ENCODE data around the gene CEP85.
"Not testable (repeated sequence)": the region's sequence is repeated elsewhere in the genome, so short reads cannot be mapped to it uniquely, and the experiment has no call there.

Gene CEP85

DNA sequence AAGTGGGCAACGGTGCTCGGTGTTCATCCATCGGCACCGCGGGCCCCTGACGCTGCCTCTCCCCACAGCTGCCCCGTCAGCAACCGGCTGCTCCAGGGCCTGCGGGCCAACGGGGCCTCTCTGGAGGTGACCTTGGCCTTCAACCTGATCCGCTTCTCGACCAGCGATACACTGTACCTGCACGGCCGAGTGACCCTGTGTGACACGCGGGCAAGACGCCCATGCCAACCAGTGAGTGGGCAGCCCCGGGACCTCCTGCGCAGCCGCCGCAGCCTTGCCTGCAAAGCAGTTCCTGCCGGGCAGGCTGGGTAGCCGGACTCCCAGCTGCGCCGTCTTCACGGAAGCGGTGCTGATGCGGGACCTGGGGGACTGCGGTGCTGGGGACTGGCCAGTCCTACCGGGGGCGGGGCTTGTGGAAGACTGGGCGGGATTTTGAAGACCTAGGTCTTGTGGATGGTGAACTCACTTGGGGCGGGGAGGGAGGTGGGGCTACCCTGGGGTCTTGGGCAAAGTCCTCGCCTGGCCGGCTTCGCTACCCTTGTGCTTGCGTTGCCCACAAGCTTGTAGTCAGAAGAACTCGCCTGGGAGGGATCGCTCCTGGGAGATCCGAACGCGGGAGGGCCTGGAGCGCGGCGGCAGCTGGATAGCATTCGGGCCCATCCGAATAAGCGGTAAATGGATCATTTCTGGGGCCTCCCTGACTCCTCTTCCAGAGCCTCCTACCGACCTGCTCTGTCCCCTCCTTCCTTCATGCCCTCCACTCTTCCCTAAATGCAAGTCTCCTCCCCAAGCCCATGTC is 8.8 kb upstream of the CEP85 start:
- DNase-seq, result peak; percentile 75

DNA sequence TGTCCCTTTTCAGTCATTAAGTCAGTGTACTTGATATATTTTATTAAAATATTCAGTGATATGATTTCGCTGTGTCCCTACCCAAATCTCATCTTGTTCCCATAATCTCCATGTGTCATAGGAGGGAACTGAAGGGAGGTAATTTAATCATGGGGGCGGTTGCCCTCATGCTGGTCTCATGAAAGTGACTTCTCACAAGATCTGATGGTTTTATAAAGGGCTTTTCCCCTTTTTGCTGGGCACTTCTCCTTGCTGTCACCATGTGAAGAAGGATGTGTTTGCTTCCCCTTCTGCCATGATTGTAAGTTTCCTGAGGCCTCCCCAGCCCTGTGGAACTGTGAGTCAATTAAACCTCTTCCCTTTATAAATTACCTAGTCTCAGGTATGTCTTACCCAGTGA is 3.3 kb upstream of the CEP85 start:
- not testable (repeated sequence) for DNase-seq

GRCh38 chr1:26234644-26235370 is 807 bp downstream of the CEP85 start:
- DNase-seq, result peak; percentile 68

- DNase-seq, result no peak
These were observed 3.4 kb downstream of the CEP85 start for GRCh38 chr1:26237230-26237966.

DNA sequence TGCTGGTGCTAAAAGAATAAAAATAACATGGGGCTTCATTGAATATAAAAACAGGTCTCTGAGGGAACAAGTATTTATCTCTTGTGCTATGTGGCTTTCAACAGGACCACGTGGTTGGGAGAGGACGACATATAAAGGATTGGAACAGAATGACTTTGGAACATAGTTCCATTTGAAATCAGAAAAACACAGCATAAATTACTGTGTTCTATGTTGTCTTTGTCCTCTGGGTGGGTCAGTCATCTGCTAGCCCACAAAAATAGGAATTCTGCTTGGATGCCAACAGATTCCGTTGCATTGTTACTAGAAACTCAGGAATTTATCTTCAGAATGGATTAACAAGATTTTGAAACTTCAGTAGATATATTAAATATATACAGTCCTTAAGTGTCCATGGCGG is 5.9 kb downstream of the CEP85 start:
- no peak for DNase-seq

- no peak for DNase-seq
These were observed 18.7 kb downstream of the CEP85 start for GRCh38 chr1:26252718-26253117.

GRCh38 chr1:26254404-26254803 is 20.4 kb downstream of the CEP85 start:
- DNase-seq, result no peak

DNA sequence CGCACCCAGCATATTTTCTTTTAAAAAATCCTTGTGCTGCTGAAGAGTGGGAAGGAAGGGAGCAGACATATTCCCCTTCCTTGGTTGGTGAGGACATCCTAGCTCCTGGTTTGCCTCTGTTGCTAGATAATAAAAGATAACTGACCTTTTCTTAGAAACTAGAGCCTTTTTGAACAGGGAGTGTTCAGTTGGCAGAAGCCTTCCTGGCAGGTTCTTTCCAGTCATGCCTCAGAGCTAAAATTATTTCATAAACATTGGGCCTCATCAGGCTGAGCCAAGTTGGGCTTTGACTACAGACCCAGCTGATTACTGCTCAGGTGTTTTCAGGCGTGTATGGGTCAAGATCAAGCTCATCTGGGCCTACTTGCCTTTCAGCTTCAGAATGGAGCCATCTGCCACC is 23.2 kb downstream of the CEP85 start:
- DNase-seq, result no peak

DNA sequence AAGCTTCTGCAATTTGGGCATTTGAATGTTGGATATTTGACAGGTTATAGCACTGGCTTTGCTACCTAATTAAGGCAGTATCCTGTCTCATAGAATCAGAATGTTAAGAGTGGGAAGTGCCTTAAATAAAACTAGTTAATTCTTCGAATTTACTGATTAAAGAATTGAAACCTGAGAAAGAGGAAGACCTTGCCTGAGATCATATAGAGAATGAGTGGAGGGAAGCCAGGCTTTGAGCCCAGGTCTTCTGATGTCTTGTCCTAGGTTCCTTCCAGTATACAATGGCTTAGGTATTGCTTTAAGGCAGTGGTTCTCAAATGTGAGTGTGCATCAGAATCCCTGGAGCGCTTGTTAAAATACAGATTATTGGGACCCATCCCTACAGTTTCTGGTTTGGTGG is 25.0 kb downstream of the CEP85 start:
- DNase-seq, result no peak

- DNase-seq, result no peak
These were observed 25.6 kb downstream of the CEP85 start for GRCh38 chr1:26259578-26259977.

DNA sequence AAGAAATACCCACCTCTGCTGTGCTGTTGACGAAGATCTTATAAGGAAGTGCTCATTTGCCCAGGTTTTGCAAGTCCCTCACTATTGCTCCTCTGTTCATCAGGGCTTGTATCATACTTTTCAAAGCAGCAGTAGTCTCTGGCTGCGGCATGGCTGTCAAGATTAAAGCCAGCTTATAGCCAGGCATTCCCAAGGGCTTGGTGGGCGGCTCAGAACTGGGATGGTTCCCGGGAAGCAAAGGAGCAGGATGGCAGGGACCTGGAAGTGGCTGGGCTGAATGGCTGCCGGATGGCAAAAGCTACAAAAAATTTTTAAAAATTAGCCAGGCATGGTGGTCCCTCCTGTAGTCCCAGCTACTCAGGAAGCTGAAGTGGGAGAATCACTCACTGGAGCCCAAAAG is 29.2 kb downstream of the CEP85 start:
- no peak for DNase-seq

GRCh38 chr1:26265405-26265804 is 31.4 kb downstream of the CEP85 start:
- DNase-seq, result no peak

DNA sequence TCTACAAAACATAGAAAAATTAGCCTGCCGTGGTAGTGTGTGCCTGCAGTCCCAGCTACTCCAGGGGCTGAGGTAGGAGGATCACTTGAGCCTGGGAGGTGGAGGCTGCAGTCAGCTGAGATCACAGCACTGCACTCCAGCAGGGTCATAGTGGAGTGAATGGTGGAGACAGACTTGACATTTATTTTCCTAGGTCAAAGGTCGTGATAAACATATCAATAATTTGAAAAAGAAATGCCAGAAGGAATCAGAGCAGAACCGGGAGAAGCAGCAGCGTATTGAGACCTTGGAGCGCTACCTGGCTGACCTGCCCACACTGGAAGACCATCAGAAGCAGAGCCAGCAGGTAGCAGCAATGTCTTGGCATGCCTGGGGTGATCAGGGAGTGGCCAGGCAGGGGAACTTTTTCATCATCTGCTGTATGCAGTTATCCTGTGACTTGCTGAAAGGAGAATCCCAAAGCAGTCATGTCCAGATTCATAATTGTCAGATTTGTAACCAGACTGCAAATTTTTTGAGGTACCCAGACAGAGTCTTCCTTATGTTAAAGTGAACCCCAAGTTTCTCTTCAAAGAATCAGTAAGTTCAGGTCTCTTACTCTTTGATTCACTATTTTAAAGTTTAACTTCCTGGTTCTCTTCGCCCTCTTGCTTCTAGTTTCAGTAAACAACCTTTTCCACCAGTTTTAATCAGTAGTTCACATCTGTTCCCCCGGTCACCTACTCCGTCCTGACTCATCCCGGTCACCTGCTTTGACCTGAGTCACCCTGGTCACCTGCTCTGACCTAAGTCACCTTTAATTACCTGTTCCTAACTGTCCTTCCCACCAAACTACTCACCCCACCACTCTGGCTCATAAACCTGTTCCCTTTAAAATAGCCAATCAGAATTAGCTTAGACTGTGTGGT is 34.5 kb downstream of the CEP85 start:
- no peak for DNase-seq

GRCh38 chr1:26269198-26269550 is 35.2 kb downstream of the CEP85 start:
- DNase-seq, result no peak

- DNase-seq, result no peak
These were observed 40.9 kb downstream of the CEP85 start for GRCh38 chr1:26274801-26275425.

- peak; percentile 84 for DNase-seq
These were observed 41.8 kb downstream of the CEP85 start for GRCh38 chr1:26275580-26276431.

DNA sequence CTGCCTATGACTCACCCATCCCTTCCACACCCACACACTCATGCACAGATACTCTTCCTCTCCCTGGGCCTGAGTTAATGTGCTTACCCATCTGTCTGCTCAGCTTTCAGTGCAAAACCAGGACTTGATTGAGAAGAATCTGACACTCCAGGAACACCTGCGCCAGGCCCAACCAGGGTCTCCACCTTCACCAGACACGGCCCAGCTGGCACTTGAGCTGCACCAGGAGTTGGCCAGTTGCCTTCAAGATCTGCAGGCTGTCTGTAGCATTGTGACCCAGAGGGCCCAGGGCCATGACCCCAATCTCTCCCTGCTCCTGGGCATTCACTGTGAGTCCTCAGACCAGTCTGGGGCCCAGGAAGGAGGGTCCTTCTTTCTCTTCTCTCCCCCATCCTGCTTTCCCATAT is 42.4 kb downstream of the CEP85 start:
- no peak for DNase-seq

DNA sequence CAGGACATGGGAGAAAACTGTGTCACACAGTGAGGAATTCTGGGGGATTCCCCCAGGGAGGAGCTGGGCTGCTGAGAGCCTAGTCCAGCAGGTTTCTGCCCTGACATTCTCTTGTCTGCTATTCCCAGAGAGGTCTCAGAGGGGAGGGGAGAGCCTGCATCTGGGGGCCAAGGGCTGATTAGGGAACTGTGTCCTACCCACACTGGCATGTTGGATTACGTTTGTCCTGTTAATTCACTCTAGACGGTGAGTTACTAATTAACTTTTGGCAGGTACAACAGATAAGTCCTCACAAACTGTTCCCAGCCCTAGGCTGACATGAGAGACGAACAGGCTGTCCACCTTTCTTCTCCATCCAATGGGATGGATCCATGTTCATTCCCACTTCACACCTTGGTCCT is 43.3 kb downstream of the CEP85 start:
- no peak for DNase-seq

DNA sequence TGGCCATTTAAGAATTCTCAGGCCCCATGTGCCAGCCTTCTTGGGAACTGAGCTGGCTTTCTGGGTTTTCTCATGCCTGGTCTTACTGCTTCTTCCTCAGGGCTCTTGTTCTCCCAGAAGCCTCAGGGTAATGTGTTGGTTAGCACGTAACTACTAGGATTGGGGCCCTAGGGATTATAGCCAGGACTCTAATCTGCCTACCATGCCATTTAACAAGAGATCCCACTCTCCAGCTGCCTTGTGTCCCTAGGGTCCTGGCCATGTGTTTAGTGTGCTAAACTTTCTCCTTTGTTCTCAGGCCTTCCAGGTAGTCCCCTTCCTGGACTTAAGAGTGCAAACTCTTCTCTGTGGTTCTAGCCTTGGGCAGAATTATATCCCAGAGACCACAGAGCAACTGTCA is 43.7 kb downstream of the CEP85 start:
- no peak for DNase-seq

GRCh38 chr1:26278303-26278702 is 44.3 kb downstream of the CEP85 start:
- DNase-seq, result no peak

DNA sequence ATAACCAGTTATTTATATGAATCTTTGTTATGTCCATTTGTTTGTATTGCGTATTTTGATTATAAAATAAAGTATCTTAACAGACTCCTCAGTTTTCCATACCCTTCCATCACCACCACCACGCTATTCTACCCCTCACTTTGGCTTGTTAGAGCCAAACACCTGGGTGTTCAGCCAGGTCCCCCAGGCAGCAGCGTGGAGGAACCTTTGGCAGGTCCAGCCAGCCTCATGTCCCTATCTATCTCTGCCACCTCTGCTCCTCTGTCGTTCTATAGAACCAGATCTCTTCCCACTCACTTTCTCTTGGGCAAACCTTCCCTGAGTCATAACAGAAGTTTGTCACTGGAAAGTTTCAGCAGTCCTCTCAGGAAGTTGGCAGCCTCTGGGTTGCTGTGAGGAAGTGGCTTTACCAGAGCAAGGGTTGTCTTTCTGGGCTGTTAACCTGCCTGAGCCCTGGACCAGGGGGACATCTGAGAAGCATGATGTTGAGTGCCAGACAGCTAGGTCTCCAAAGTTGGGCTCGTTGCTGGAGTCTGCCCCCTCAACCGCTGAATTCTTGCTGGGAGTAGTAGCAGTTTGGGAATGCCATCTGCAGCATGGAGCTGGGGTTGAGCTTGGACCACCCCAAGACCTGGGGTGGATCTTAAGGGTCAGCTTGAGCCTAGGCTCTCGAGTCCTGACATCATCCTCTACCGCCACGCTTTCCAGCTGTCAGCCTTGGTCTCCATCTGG is 44.9 kb downstream of the CEP85 start:
- DNase-seq, result peak; percentile 78

Data from activated CD8-positive, alpha-beta memory T cell treated with anti-CD3 and anti-CD28 coated beads, Interleukin-2, amount 50 U/mL, for 48 hours (primary cell).